ENCODE data around the gene ACKR1.

Gene ACKR1

GRCh38 chr1:159203610-159204009 is 1.1 kb upstream of the ACKR1 start:
- Histone ChIP-seq H3K4me1 (ENCODE audit: insufficient read depth, insufficient read length) (peaks cover 2% of the 10 kb centered on the region), H3K4me3 (ENCODE audit: insufficient read length, low read depth) (no peak overlapping the region), H3K9me3 (ENCODE audit: insufficient read depth, low read length) (no peaks in the 10 kb centered on the region), H3K9ac (ENCODE audit: insufficient read length, low read depth) (no peak overlapping the region), H3K36me3 (ENCODE audit: insufficient read depth, insufficient read length, low read length) (peaks cover 5% of the 10 kb centered on the region), H3K27me3 (ENCODE audit: insufficient read depth, insufficient read length) (no peaks in the 10 kb centered on the region)
- DNase-seq (ENCODE audit: low read depth, low spot score) = no peak
- TF ChIP-seq SUZ12 (IDR thresholded peaks at IDR 0.05; ENCODE audit: extremely low read depth, insufficient read depth, insufficient read length) = no peak
- no peak for TF ChIP-seq YY1 (IDR thresholded peaks at IDR 0.05; ENCODE audit: insufficient read depth, insufficient read length)

DNA sequence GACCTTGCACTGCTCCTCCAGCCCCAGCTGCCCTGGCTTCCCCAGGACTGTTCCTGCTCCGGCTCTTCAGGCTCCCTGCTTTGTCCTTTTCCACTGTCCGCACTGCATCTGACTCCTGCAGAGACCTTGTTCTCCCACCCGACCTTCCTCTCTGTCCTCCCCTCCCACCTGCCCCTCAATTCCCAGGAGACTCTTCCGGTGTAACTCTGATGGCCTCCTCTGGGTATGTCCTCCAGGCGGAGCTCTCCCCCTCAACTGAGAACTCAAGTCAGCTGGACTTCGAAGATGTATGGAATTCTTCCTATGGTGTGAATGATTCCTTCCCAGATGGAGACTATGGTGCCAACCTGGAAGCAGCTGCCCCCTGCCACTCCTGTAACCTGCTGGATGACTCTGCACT is 550 bp downstream of the ACKR1 start:
- no peaks in the 10 kb centered on the region for H3K9me3 ChIP-seq (ENCODE audit: insufficient read depth, low read length)
- no peaks in the 10 kb centered on the region for H3K27me3 ChIP-seq (ENCODE audit: insufficient read depth, insufficient read length)

GRCh38 chr1:159206110-159206509 is 1.4 kb downstream of the ACKR1 start:
- Histone ChIP-seq H3K9me3 (ENCODE audit: insufficient read depth, low read length) (no peaks in the 10 kb centered on the region), H3K4me3 (ENCODE audit: insufficient read length, low read depth) (no peak overlapping the region), H3K9ac (ENCODE audit: insufficient read length, low read depth) (no peak overlapping the region), H3K27me3 (ENCODE audit: insufficient read depth, insufficient read length) (no peaks in the 10 kb centered on the region), H3K36me3 (ENCODE audit: insufficient read depth, insufficient read length, low read length) (no peaks in the 10 kb centered on the region), H3K4me1 (ENCODE audit: insufficient read depth, insufficient read length) (peaks cover 2% of the 10 kb centered on the region)
- TF ChIP-seq YY1 (IDR thresholded peaks at IDR 0.05; ENCODE audit: insufficient read depth, insufficient read length) (no peak), SUZ12 (IDR thresholded peaks at IDR 0.05; ENCODE audit: extremely low read depth, insufficient read depth, insufficient read length) (no peak), ZNF274 (IDR thresholded peaks at IDR 0.05; ENCODE audit: low read depth, low read length) (no peak)
- DNase-seq (ENCODE audit: low read depth, low spot score) = no peak

More for the DNA sequence above, 550 bp downstream of the ACKR1 start:
- Histone ChIP-seq H3K4me1 (ENCODE audit: insufficient read depth, insufficient read length) (peaks cover 2% of the 10 kb centered on the region), H3K36me3 (ENCODE audit: insufficient read depth, insufficient read length, low read length) (no peaks in the 10 kb centered on the region), H3K9ac (ENCODE audit: insufficient read length, low read depth) (no peak overlapping the region), H3K4me3 (ENCODE audit: insufficient read length, low read depth) (no peak overlapping the region)
- no peak for DNase-seq (ENCODE audit: low read depth, low spot score)
- TF ChIP-seq ZNF274 (IDR thresholded peaks at IDR 0.05; ENCODE audit: low read depth, low read length) (no peak), SUZ12 (IDR thresholded peaks at IDR 0.05; ENCODE audit: extremely low read depth, insufficient read depth, insufficient read length) (no peak), YY1 (IDR thresholded peaks at IDR 0.05; ENCODE audit: insufficient read depth, insufficient read length) (no peak)

DNA sequence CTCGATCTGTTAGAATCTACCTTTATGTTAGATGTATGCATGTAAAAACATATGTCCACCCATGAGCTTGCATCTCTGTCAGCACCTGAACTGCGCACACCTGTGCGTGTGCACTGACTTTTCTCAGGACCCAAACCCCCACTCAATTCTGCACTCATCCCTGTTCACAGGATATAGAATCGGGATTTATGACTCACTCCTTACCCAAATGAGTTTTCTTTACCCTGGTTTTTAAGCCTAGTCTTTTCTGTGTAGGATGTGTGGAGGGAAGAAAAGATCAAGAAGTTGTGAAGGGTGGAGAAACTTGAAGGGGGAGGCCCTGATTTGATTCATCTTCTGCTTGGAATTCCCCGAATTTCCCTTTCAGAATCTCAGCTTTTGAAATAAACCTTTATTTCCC is 2.4 kb downstream of the ACKR1 start:
- TF ChIP-seq YY1 (IDR thresholded peaks at IDR 0.05; ENCODE audit: insufficient read depth, insufficient read length) (no peak), SUZ12 (IDR thresholded peaks at IDR 0.05; ENCODE audit: extremely low read depth, insufficient read depth, insufficient read length) (no peak), ZNF274 (IDR thresholded peaks at IDR 0.05; ENCODE audit: low read depth, low read length) (no peak)
- no peak overlapping the region for H3K9ac ChIP-seq (ENCODE audit: insufficient read length, low read depth)

DNA sequence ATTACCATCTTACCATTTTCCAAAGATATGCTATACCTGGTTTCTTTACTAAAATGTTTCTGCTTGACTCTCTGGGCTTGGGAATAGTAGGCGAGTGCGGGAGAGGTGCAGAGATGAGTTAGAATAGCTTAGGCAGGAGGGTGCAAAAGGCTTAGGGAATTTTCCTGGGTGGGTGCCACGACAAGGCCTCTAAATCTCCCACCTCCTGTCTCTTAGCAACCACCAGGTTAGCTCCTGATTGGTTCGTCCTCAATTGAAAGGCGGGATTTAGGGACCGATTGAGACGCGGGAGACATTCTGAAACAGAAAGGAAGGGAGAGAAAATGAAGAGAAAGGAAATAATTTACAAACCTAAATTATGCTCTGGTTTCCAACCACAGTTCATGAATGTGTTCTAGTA is 3.1 kb downstream of the ACKR1 start:
- Histone ChIP-seq H3K9ac (ENCODE audit: insufficient read length, low read depth) (no peak overlapping the region), H3K4me3 (ENCODE audit: insufficient read length, low read depth) (no peak overlapping the region), H3K4me1 (ENCODE audit: insufficient read depth, insufficient read length) (peaks cover 2% of the 10 kb centered on the region), H3K27me3 (ENCODE audit: insufficient read depth, insufficient read length) (no peaks in the 10 kb centered on the region), H3K36me3 (ENCODE audit: insufficient read depth, insufficient read length, low read length) (no peaks in the 10 kb centered on the region), H3K9me3 (ENCODE audit: insufficient read depth, low read length) (no peaks in the 10 kb centered on the region)
- no peak for DNase-seq (ENCODE audit: low read depth, low spot score)
- no peak for TF ChIP-seq ZNF274 (IDR thresholded peaks at IDR 0.05; ENCODE audit: low read depth, low read length)
- TF ChIP-seq SUZ12 (IDR thresholded peaks at IDR 0.05; ENCODE audit: extremely low read depth, insufficient read depth, insufficient read length) = no peak
- no peak for TF ChIP-seq YY1 (IDR thresholded peaks at IDR 0.05; ENCODE audit: insufficient read depth, insufficient read length)

More for the DNA sequence above, 2.4 kb downstream of the ACKR1 start:
- peaks cover 2% of the 10 kb centered on the region for H3K4me1 ChIP-seq (ENCODE audit: insufficient read depth, insufficient read length)
- no peak overlapping the region for H3K4me3 ChIP-seq (ENCODE audit: insufficient read length, low read depth)
- no peaks in the 10 kb centered on the region for H3K36me3 ChIP-seq (ENCODE audit: insufficient read depth, insufficient read length, low read length)
- H3K27me3 ChIP-seq (ENCODE audit: insufficient read depth, insufficient read length) = no peaks in the 10 kb centered on the region
- H3K9me3 ChIP-seq (ENCODE audit: insufficient read depth, low read length) = no peaks in the 10 kb centered on the region
- DNase-seq (ENCODE audit: low read depth, low spot score) = no peak

GRCh38 chr1:159208175-159208825 is 3.6 kb downstream of the ACKR1 start:
- Histone ChIP-seq H3K9ac (ENCODE audit: insufficient read length, low read depth) (no peak overlapping the region), H3K9me3 (ENCODE audit: insufficient read depth, low read length) (no peaks in the 10 kb centered on the region), H3K36me3 (ENCODE audit: insufficient read depth, insufficient read length, low read length) (no peaks in the 10 kb centered on the region), H3K4me1 (ENCODE audit: insufficient read depth, insufficient read length) (peaks cover 2% of the 10 kb centered on the region), H3K27me3 (ENCODE audit: insufficient read depth, insufficient read length) (no peaks in the 10 kb centered on the region), H3K4me3 (ENCODE audit: insufficient read length, low read depth) (no peak overlapping the region)
- no peak for TF ChIP-seq ZNF274 (IDR thresholded peaks at IDR 0.05; ENCODE audit: low read depth, low read length)
- no peak for TF ChIP-seq SUZ12 (IDR thresholded peaks at IDR 0.05; ENCODE audit: extremely low read depth, insufficient read depth, insufficient read length)
- no peak for TF ChIP-seq YY1 (IDR thresholded peaks at IDR 0.05; ENCODE audit: insufficient read depth, insufficient read length)
- peak; percentile 36 for DNase-seq (ENCODE audit: low read depth, low spot score)

- no peaks in the 10 kb centered on the region for H3K27me3 ChIP-seq (ENCODE audit: insufficient read depth, insufficient read length)
- DNase-seq (ENCODE audit: low read depth, low spot score) = no peak
- no peak overlapping the region for H3K9ac ChIP-seq (ENCODE audit: insufficient read length, low read depth)
- TF ChIP-seq SUZ12 (IDR thresholded peaks at IDR 0.05; ENCODE audit: extremely low read depth, insufficient read depth, insufficient read length) (no peak), ZNF274 (IDR thresholded peaks at IDR 0.05; ENCODE audit: low read depth, low read length) (no peak), YY1 (IDR thresholded peaks at IDR 0.05; ENCODE audit: insufficient read depth, insufficient read length) (no peak)
- peaks cover 2% of the 10 kb centered on the region for H3K4me1 ChIP-seq (ENCODE audit: insufficient read depth, insufficient read length)
- H3K4me3 ChIP-seq (ENCODE audit: insufficient read length, low read depth) = no peak overlapping the region
- no peaks in the 10 kb centered on the region for H3K9me3 ChIP-seq (ENCODE audit: insufficient read depth, low read length)
- H3K36me3 ChIP-seq (ENCODE audit: insufficient read depth, insufficient read length, low read length) = no peaks in the 10 kb centered on the region
These were observed 4.4 kb downstream of the ACKR1 start for GRCh38 chr1:159209061-159209460.
